GM12874 (cell line): ENCODE measurements around the gene TMED6.

Source experiments
- CTCF ChIP-seq: IDR thresholded peaks from 2 replicates; pipeline ENCODE4 v1.5.1; 2011; ENCODE audit warnings: low read depth, mild to moderate bottlenecking, control low read depth, low read length, moderate library complexity; ENCODE audit not compliant: insufficient read depth

TMED6 gene

GRCh38 chr16:69350536-69351133, 951 bp downstream of the TMED6 start:
- TF ChIP-seq CTCF = no peak

- TF ChIP-seq CTCF = no peak
Measured at GRCh38 chr16:69349536-69349935, 2.0 kb downstream of the TMED6 start.

DNA sequence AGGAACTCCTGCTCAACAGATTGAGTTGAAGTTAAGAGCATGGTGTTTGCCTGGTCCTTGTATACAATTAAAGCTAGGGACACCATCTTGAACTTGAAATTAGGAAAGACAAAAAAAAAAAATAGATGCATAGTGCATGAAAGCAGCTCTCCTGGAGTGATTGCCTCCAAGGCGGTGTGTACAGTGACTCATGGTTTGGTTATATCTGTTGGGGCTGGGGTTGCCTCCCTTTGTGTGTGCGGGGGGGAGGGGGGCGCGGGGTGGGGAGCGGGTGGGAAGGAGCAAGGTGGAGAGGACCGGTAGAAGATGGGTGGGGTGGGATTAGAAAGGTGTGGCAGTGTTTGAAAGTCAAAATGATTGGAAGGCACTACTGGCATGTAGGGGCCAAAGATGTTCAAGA, 3.4 kb downstream of the TMED6 start:
- TF ChIP-seq CTCF = no peak

GRCh38 chr16:69346683-69347082, 4.9 kb downstream of the TMED6 start:
- TF ChIP-seq CTCF = no peak

DNA sequence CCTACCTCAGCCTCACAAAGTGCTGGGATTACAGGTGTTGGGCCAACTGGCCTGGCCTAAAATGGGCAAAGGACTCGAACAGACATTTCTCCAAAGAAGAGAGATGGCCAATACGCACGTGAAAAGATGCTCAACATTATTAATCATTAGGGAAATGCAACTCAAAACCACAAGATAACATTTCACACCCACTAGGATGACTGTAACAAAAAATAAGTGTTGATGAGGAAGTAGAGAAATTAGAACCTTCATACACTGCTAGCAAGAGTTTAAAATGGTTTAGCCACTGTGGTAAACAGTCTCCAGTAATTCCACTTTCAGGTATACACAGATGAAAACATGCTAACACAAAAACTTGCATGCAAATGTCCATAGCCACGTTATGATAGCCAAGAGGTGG, 5.7 kb downstream of the TMED6 start:
- TF ChIP-seq CTCF = no peak

GRCh38 chr16:69344171-69344570, 7.4 kb downstream of the TMED6 start:
- no peak for TF ChIP-seq CTCF

DNA sequence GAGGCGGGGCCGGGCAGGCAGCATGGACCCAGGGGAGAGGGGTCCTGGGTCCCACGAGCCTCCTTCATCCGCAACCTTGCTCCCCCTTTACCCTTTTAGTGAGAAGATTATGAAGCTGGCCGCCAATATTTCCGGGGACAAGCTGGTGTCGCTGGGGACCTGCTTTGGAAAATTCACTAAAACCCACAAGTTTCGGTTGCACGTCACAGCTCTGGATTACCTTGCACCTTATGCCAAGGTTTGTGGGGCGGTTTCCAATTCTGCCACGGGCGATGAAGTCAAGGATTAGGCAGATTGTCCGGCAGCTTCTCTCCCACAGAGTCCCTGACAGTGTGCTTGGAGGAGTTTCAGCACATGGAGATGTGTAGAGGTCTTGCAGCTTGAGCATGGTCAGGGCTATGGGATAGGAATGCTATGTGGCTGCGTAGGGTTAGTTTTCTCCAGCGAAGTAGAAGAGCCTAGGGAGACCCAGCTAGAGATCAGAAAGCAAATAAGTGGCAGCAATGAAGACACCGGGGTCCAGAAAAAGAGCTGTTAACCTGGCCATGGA, 11.4 kb downstream of the TMED6 start:
- TF ChIP-seq CTCF = no peak
